Dedifferentiated amniotic fluid mesenchymal stem cell (primary cell): ENCODE measurements around the gene SHMT1.
A peak's percentile ranks its signal among the peaks of the same experiment; 100 is the strongest.
"Not testable (repeated sequence)": the region's sequence is repeated elsewhere in the genome, so short reads cannot be mapped to it uniquely, and the experiment has no call there.

ENCODE experiments used
- DNase-seq: peaks from one replicate; pipeline ENCODE4 v3.0.0-alpha.2; 2016; ENCODE audit errors: extremely low spot score

Gene SHMT1

GRCh38 chr17:18326039-18326438 is 37.3 kb downstream of the SHMT1 start:
- DNase-seq = no peak

- DNase-seq = no peak
Measured at GRCh38 chr17:18324140-18325050, 39.0 kb downstream of the SHMT1 start.

DNA sequence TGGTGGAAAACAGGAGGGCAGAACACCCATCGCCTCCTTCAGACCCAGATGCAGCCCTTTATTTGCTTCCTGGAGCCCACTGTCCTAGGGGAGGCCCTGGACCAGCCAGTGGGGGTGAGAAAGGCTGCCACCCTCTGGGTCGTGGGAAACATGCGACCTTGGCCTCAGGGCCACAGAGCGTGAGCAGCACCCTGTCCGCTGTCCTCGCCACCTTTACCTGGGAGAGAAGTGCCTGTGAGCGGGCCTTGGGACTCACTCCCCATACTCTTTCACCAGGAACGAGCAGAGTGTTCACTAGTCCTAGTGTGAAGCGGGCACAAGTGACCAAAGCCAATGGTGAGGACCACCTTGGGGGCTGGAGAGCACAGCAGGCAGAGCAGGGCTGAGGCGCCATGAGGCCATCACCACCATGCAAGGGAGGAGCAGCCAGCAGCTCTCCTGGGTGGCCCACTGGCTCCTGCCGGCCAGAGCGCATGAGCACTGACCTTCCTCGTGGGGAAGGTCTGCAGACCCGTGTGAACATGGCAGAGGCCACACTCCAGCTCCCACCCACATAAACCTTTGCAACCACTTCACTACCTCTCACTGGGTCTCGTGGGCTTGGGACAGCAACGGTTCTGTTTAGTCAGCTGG is 39.7 kb downstream of the SHMT1 start:
- no peak for DNase-seq

DNA sequence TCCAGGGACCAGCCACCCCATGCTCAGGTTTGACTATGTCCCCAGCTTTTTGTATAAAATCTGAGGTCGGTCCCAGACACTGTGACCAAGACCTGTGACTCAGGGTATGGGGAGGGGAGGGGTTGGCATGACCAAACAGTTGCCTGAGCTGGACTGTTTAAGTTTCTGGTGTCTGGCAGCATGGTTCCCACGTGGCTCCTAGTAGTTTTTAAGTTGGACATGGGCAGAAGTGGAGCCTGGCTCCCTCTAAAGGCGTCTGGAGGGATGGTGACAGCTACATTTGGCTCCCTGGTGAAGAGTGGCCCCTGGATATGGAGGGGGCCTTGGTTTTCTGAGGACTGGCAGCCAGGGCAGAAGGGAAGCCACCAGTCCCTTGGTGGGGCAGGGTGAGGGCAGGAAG is 40.3 kb downstream of the SHMT1 start:
- no peak for DNase-seq

DNA sequence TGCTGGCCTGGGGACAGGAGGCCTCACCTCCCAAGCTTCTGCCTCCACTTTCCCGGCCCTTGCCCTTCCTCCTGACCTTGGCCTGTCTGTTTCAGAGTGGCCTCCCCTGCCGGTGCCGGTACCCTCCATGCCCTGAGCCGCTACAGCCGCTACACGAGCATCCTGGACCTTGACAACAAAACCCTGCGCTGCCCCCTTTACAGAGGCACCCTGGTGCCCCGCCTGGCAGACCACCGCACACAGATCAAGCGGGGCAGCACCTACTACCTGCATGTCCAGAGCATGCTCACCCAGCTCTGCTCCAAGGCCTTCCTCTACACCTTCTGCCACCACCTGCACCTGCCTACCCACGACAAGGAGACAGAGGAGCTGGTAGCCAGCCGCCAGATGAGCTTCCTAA is 40.8 kb downstream of the SHMT1 start:
- DNase-seq = no peak

GRCh38 chr17:18321309-18321708 is 42.0 kb downstream of the SHMT1 start:
- no peak for DNase-seq

GRCh38 chr17:18320301-18320700 is 43.0 kb downstream of the SHMT1 start:
- no peak for DNase-seq

DNA sequence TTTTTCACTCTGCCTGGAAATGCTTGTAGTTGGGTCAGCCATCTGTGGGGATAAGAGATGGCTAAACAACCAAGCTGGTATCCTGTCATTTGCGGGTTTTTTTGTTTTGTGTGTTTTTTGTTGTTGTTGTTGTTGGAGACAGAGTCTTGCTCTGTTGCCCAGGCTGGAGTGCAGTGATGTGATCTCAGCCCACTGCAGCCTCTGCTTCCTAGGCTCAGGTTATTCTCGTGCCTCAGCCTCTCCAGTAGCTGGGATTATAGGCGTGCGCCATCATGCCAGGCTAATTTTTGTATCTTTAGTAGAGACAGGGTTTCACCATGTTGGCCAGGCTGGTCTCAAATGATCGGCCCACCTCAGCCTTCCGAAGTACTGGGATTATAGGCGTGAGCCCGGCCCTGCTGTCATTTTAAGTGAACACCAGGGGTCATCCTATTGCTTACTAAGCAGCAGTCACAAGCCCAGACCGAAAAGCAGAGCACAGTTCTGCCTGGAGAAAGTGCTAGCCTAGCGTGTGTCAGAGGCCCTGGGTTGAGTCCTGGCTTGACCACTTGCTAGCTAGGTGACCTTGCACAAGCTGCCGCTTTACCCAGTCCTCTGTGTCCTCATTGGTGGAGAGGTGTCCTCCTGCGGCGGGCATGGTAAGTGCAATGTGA is 43.6 kb downstream of the SHMT1 start:
- peak; percentile 21 for DNase-seq

DNA sequence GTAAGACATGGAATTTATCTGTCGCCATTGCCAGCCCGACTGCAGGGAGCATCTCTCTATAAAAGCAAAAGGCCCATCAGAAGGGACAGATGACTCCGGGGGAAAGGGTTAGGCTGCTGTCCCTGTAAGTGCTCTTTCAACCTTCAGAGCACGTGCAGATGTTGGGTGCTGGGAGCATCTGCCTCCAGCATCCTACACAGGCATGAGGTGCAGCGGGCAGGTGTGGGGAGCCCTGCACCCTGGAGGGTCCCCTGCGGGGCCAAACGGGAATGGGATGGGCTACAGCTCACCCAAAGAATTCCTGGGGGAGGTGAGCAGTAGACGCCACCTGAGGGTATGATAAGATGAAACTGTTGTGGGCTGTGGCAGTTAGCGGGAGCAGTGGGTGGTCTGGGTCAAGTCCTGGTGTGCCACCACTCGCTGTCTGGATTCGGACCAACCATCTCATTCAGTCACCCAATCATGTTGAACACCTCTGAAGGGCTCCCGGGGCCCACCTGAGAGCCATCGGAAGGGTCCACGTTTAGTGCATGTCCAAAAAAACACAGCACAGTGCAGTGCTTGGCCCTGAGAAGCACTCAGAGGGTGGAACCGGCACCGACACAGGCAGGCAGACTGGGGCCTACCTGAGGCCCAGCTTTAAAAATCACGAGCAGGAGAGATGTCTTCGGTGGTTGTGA is 44.4 kb downstream of the SHMT1 start:
- no peak for DNase-seq

GRCh38 chr17:18318117-18318516 is 45.2 kb downstream of the SHMT1 start:
- no peak for DNase-seq

GRCh38 chr17:18315961-18316360 is 47.4 kb downstream of the SHMT1 start:
- DNase-seq = no peak

DNA sequence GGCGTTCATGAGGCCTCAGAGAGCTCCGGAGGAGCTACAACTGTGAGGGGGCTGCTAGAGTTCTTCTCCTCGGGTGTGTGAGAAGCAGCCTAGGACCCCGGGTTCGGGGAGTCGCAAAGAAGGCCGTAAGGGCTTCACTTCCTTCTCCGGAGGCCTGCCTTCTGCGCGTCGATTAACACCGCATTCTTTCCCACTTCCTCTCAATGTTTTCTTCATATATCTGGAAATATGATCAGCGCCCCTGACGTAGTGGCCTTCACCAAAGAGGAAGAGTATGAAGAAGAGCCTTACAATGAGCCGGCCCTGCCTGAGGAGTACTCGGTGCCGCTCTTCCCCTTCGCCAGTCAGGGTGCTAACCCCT is 47.8 kb downstream of the SHMT1 start:
- DNase-seq = no peak

- DNase-seq = peak; percentile 99
Measured at GRCh38 chr17:18314731-18315561, 48.4 kb downstream of the SHMT1 start, which contains the start of the genes SMCR8 and TOP3A. TSS of gene SMCR8 (plus strand) at chr17:18315293. CDS start at chr17:18315790, 497 bp downstream. TSS of gene TOP3A (minus strand) at chr17:18314994. CDS start at chr17:18314778, 216 bp downstream.

GRCh38 chr17:18314059-18314730 is 49.2 kb downstream of the SHMT1 start:
- peak; percentile 17 for DNase-seq

- no peak for DNase-seq
Measured at GRCh38 chr17:18309202-18309601, 54.1 kb downstream of the SHMT1 start.

- DNase-seq = not testable (repeated sequence)
Measured at GRCh38 chr17:18303206-18303605, 60.1 kb downstream of the SHMT1 start.

- no peak for DNase-seq
Measured at GRCh38 chr17:18300725-18301480, 62.4 kb downstream of the SHMT1 start.

GRCh38 chr17:18298061-18298460 is 65.3 kb downstream of the SHMT1 start:
- not testable (repeated sequence) for DNase-seq

GRCh38 chr17:18291718-18292540 is 71.4 kb downstream of the SHMT1 start:
- DNase-seq = no peak
